ENCODE measurements around the gene GZMM. TPM values are rescaled to one million over a fixed set of nuclear protein-coding genes. Genes with fewer than 3 reads are reported as not detected.

The GZMM gene
- total and polyA plus RNA-seq, 2 experiments from 2014 or later: 0.29 TPM; not detected in 1

GRCh38 chr19:508204-509150, 35.4 kb upstream of the GZMM start:
- TF ChIP-seq JUNB (IDR thresholded peaks at IDR 0.05; ENCODE audit: unreplicated experiment) (no peak), STAT1 (IDR thresholded peaks at IDR 0.05; ENCODE audit: unreplicated experiment) (no peak), ZNF331 (CRISPR knock-in tag; IDR thresholded peaks at IDR 0.05; ENCODE audit: low read depth) (no peak), CREB1 (CRISPR knock-in tag; IDR thresholded peaks at IDR 0.05; ENCODE audit: low read depth) (no peak)
- H3K27ac Mint-ChIP-seq: no peak overlapping the region
- H4K20me1 ChIP-seq (replicated peaks; ENCODE audit: insufficient read depth): no peaks in the 10 kb centered on the region
- H3K4me1 ChIP-seq (ENCODE audit: insufficient read depth): peaks cover 13% of the 10 kb centered on the region; the same call in 1 of the 2 replicates
- peaks cover 11% of the 10 kb centered on the region for H3K9me3 Mint-ChIP-seq
- no peaks in the 10 kb centered on the region for H3K27me3 ChIP-seq (ENCODE audit: insufficient read depth)
- no peak overlapping the region for H2AFZ ChIP-seq
- ATAC-seq (no peak), DNase-seq (ENCODE audit: low spot score) (no peak)
- H3K27me3 Mint-ChIP-seq (ENCODE audit: insufficient read depth, low read depth, poor library complexity): peaks cover 23% of the 10 kb centered on the region
- H3K4me3 ChIP-seq: peak overlapping the region; percentile 81
- peaks cover 20% of the 10 kb centered on the region for H3K4me1 Mint-ChIP-seq
- H3K4me3 Mint-ChIP-seq: peak overlapping the region; percentile 85
- H3K9me2 ChIP-seq (ENCODE audit: insufficient read depth): no peaks in the 10 kb centered on the region
- H3K79me2 ChIP-seq (replicated peaks; ENCODE audit: insufficient read depth): no peaks in the 10 kb centered on the region
- H3K36me3 ChIP-seq (ENCODE audit: insufficient read depth): no peaks in the 10 kb centered on the region; the same call in 1 of the 2 replicates
- H3K36me3 Mint-ChIP-seq (ENCODE audit: low read depth): peaks cover 21% of the 10 kb centered on the region
- peak overlapping the region; percentile 98 for H3K4me2 ChIP-seq
- no peak overlapping the region for H3K27ac ChIP-seq (ENCODE audit: low read depth)
- H3F3A ChIP-seq (replicated peaks; ENCODE audit: low read depth): peaks cover 21% of the 10 kb centered on the region; the same call in 1 of the 2 replicates

GRCh38 chr19:510606-511100, 33.2 kb upstream of the GZMM start:
- no peak overlapping the region for H3K27ac ChIP-seq (ENCODE audit: low read depth)
- ATAC-seq (peak; percentile 47), DNase-seq (ENCODE audit: low spot score) (peak; percentile 94)
- peak overlapping the region; percentile 26; the same call in 1 of the 2 replicates for H3K4me3 ChIP-seq
- no peaks in the 10 kb centered on the region; the same call in 1 of the 2 replicates for H3K36me3 ChIP-seq (ENCODE audit: insufficient read depth)
- H3K79me2 ChIP-seq (replicated peaks; ENCODE audit: insufficient read depth): no peaks in the 10 kb centered on the region
- H3K9me2 ChIP-seq (ENCODE audit: insufficient read depth): no peaks in the 10 kb centered on the region
- peaks cover 11% of the 10 kb centered on the region; the same call in 1 of the 2 replicates for H3K4me1 ChIP-seq (ENCODE audit: insufficient read depth)
- H3K4me3 Mint-ChIP-seq: peak overlapping the region; percentile 63
- peaks cover 9% of the 10 kb centered on the region for H3K9me3 Mint-ChIP-seq
- peaks cover 30% of the 10 kb centered on the region for H3K36me3 Mint-ChIP-seq (ENCODE audit: low read depth)
- H3K27me3 ChIP-seq (ENCODE audit: insufficient read depth): no peaks in the 10 kb centered on the region
- no peak overlapping the region for H2AFZ ChIP-seq
- peaks cover 21% of the 10 kb centered on the region; the same call in 1 of the 2 replicates for H3F3A ChIP-seq (replicated peaks; ENCODE audit: low read depth)
- peaks cover 18% of the 10 kb centered on the region for H3K4me1 Mint-ChIP-seq
- H4K20me1 ChIP-seq (replicated peaks; ENCODE audit: insufficient read depth): no peaks in the 10 kb centered on the region
- H3K4me2 ChIP-seq: peak overlapping the region; percentile 71
- H3K27me3 Mint-ChIP-seq (ENCODE audit: insufficient read depth, low read depth, poor library complexity): peaks cover 32% of the 10 kb centered on the region
- H3K27ac Mint-ChIP-seq: no peak overlapping the region
- TF ChIP-seq CTCF (conservative IDR thresholded peaks at IDR 0.05; ENCODE audit: low read depth in 2 of 2) (peak; percentile 93 to 98), CREB1 (CRISPR knock-in tag; IDR thresholded peaks at IDR 0.05; ENCODE audit: low read depth) (peak; percentile 64), ZNF331 (CRISPR knock-in tag; IDR thresholded peaks at IDR 0.05; ENCODE audit: low read depth) (no peak), NANOG (IDR thresholded peaks at IDR 0.05; ENCODE audit: borderline replicate concordance) (no peak), EZH2 (IDR thresholded peaks at IDR 0.05; ENCODE audit: low read depth, unreplicated experiment) (no peak), STAT1 (IDR thresholded peaks at IDR 0.05; ENCODE audit: unreplicated experiment) (no peak), POLR2AphosphoS5 (IDR thresholded peaks at IDR 0.05; ENCODE audit: low read depth) (no peak), ZNF114 (CRISPR knock-in tag; IDR thresholded peaks at IDR 0.05) (no peak), ETS1 (IDR thresholded peaks at IDR 0.05) (no peak)

Data from GM23338 (cell line).